HG02885 (cell line): ENCODE data around the gene PSME2.

ENCODE experiments used
- ATAC-seq: cut with Tn5 transposase; IDR thresholded peaks from one replicate; pipeline ENCODE4 v1.9.1; 2021; ENCODE audit warnings: mild to moderate bottlenecking; ENCODE audit not compliant: unreplicated experiment, poor library complexity

Gene PSME2

GRCh38 chr14:24179961-24180796 is 33.8 kb upstream of the PSME2 start:
- ATAC-seq, result no peak

GRCh38 chr14:24179294-24179960 is 33.0 kb upstream of the PSME2 start:
- ATAC-seq, result no peak

- ATAC-seq, result no peak
Observed at GRCh38 chr14:24178399-24179178, 32.2 kb upstream of the PSME2 start.

GRCh38 chr14:24177891-24178290 is 31.5 kb upstream of the PSME2 start:
- ATAC-seq, result no peak

GRCh38 chr14:24177041-24177825 is 30.8 kb upstream of the PSME2 start:
- no peak for ATAC-seq

DNA sequence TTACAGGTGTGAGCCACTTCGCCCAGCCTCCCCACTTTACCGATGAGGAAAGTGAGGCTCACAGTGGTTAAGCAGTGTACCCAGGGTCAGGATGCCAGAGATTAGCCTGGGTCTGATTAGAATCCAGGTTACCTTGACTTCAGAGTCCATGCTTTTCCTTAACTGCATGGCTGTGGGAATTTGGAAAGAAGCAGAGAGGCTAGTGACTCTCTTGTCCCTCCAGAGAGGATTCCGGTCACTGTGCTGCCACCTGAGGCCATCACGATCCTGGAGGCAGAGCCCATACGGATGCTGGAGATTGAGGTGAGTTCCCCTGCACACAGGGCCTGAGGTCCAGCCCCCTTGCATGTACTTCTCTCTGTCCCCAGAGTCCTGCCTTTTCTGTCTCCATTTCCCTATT is 30.2 kb upstream of the PSME2 start:
- no peak for ATAC-seq

GRCh38 chr14:24172871-24173281 is 26.5 kb upstream of the PSME2 start:
- no peak for ATAC-seq

GRCh38 chr14:24172261-24172860 is 26.0 kb upstream of the PSME2 start:
- ATAC-seq, result no peak

GRCh38 chr14:24171422-24172260 is 25.2 kb upstream of the PSME2 start, which contains the start of gene REC8:
REC8 (plus strand) TSS chr14:24172080; CDS start chr14:24172553, 473 bp downstream.
- ATAC-seq, result peak; percentile 69

DNA sequence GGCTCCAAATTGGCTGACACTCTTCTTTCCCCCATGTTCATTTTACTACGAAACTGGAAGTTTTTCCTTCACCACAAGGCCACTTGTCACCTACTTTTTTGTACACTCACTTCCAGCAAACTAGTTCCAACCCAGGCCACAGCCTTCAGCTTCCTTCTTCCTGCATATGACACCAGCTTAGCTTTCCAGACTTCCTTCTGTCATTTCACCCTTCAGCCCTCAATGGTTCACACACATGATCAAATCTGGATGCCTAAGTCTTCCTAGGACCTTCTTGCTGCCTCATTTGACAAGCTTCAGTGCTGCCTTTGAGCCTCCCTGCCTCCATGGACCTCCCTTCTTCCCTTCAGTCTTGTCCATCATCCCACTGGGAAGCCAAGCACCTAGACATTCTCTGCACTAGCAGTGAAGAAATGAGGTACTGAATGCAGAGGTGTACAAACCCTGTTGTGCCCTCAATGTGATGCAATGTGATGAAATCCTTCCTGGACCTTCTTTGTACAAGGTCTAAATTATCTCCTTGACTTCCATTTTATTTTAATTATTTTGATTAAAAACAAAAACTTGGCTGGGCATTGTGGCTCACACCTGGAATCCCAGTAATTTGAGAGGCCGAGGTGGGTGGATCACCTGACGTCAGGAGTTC is 21.2 kb upstream of the PSME2 start:
- no peak for ATAC-seq

- ATAC-seq, result no peak
Observed at GRCh38 chr14:24165785-24166184, 19.4 kb upstream of the PSME2 start.

DNA sequence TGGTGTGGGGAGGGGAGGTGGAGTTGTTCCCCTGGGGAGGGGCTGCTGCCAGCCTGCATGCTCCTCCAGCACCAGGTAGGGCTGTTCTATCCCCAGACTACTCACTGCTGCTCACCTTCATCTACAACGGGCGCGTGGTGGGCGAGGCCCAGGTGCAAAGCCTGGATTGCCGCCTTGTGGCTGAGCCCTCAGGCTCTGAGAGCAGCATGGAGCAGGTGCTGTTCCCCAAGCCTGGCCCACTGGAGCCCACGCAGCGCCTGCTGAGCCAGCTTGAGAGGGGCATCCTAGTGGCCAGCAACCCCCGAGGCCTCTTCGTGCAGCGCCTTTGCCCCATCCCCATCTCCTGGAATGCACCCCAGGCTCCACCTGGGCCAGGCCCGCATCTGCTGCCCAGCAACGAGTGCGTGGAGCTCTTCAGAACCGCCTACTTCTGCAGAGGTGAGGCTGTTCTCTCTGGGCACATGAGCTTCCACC is 18.1 kb upstream of the PSME2 start:
- no peak for ATAC-seq

GRCh38 chr14:24162093-24162492 is 15.7 kb upstream of the PSME2 start:
- ATAC-seq, result no peak

DNA sequence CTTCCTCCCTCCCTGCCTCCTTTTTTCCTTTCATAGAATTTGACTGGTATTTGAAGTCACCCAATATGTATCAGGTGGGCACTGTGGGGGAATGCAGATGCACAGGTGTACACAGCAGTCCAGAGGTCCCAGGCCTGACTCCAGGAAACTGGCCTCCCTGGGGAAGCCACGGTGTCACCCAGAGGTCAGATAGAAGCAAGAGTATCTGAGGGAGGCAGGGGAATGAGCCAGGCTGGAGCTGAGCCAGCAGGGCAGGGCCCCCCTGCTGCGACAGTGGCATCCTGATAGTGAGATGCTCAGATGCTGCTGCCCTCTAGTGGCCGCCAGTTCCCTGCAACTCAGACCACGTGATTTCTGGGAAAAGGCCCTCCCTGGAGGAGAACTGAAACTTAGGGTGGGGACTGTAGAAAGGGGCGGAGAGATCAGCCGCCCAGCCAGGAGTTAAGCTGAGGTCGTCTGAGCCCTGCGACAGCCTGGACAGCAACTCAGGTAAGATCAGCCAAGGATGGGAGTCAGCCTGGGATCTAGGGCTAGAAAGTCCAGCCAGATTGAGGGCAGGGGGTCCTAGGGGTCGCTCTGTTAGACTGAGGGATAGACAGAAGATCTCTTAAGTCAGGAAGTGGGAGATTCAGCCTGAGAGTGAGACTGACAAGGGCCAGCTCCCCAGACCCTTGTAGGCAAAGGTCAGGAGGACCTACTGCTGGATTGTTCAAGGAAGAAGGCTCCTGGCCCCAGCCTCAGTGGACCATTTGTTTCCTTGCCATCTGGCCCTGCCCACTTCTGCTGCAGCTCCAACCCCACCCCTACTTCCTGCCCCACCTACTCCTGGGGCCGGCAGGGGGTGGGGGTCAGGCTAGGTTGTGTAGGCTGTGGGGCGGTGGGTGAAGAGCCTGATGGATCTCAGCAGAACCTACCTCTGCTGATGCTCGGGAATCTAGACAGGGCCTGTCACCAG is 14.7 kb upstream of the PSME2 start, which contains the start of gene IRF9:
IRF9 (plus strand) TSS at position 416 of the 955 bp plus-strand sequence. CDS start 880 bp downstream, outside the sequence.
- peak; percentile 87 for ATAC-seq

DNA sequence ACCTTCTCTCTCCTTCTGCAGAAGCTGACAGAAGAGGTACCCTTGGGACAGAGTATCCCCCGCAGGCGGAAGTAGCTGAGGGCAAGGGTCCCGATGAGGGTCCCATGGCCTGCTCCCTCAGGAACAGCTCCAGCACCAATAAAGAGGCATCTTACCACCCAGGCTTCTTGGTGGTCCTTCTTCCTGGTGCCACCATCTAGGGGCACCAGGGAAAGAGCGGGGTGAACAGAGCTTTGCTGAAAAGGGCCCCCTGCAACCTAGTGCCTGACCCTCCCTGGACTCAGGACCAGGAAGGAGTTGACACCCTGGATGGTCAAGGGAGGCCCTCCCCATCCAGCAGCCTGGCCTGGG is 14.1 kb upstream of the PSME2 start:
- ATAC-seq, result no peak

DNA sequence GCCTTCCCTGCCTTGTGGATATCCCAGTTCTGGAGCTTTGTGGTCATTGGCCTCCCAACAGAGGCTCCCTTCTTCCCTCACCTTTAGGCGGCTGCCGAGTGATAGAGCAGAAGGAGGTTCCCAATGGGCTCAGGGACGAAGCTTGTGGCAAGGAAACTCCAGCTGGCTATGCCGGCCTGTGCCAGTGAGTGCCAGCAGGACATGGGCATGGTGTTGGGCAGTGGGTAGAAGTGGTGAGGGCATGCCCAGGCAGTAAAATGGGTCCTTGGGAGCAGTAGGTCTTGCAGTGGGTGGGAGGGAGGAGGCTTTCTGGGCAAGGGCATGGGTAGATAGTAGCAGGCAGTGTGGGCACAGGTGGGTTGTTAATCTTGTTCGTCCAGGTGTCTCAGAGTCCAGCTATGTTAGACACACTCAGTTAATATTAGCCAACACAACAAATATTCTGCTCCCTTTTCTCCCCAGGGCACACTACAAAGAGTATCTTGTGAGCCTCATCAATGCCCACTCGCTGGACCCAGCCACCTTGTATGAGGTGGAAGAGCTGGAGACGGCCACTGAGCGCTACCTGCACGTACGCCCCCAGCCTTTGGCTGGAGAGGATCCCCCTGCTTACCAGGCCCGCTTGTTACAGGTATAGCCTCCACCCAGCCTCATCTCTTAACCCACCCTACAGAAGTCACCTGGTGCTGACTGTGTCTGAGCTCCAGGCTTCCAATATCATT is 13.5 kb upstream of the PSME2 start:
- no peak for ATAC-seq
